ENCODE data around the gene TXN2. TPM values are rescaled to one million over a fixed set of nuclear protein-coding genes. Genes with fewer than 3 reads are reported as not detected.

The TXN2 gene
- total RNA-seq, 1 donor from 2014 or later: 30.3 TPM

DNA sequence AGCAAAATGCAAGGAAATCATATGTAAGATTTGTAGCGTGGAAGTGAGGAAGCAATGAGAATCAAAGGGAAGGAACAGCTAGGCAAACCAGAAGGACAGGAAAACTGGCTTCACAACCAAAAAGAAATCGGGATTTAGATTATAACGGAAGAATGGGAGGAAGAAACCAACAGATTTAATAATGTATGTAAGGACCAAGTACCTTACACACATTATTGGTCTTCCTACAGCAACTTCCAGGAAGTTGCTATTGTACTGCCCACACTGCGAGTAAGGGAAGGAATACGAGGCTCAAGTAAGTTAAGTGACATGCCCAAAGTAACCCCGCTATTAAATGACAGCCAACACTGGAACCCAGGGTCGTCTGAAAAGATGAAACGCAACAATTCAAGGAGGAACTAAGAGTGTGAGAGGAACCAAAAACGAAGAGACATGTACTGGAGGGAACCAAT, 473 bp downstream of the TXN2 start:
- no peak for DNase-seq

DNA sequence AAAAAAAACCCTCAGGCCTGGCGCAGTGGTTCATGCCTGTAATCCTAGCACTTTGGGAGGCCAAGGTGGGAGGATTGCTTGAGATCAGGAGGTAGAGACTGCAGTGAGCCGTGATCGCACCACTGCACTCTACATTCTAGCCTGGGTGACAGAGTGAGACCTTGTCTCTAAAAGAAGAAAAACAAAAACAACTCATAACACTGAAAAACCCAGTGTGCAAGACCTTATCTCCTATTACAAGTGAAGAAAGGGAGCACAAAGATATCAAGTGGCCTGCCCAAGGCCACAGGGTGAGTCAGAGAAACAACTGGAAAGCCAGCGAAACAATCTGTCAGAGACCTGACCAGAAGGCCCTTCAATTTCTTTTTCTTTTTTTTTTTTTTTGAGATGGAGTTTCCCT, 2.5 kb downstream of the TXN2 start:
- no peak for DNase-seq

GRCh38 chr22:36475341-36475740, 6.1 kb downstream of the TXN2 start:
- no peak for DNase-seq

DNA sequence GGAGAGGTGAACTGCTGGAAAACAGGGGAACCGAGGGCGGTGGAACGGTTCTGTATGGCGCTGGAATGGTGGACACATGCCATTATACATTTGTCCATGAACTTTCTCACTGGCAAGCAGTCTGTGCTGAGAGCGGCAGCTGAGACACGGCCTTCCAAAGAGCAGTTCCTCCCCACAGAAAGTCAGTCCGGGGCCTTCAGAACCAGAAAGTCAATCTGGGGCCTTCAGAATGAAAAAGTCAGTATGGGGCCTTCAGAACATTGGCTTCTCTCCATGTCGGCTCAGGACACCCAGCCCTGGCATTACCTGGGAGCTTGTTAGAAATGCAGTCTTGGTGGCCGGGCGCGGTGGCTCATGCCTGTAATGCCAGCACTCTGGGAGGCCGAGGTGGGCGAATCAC, 8.8 kb downstream of the TXN2 start:
- no peak for DNase-seq

DNA sequence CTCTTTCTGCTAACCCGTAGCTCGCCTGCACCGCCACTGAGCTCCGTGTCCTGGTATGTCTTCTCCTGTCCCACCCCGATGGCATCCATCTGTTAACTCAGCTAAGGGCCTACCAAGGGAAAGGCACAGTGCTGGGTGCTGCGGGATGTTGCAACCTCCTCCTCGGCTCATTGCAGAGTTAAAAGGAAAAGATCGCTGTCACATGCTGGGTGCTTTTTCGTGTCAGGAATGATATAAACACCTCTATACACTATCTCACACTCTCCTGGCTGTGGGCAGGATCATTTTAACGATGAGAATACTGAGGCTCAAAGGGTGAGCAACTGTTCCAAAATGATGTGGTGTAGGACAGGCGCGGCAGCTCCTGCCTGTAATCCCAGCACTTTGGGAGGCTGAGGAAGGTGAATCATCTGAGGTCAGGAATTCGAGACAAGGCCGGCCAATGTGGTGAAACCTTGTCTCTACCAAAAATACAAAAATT, 10.1 kb downstream of the TXN2 start:
- DNase-seq: no peak

- peak; percentile 68 for DNase-seq
Observed at GRCh38 chr22:36470994-36471331, 10.5 kb downstream of the TXN2 start.

GRCh38 chr22:36470162-36470993, 11.1 kb downstream of the TXN2 start:
- peak; percentile 93 for DNase-seq

- DNase-seq: no peak
Observed at GRCh38 chr22:36469094-36469710, 12.2 kb downstream of the TXN2 start.

GRCh38 chr22:36467946-36468345, 13.5 kb downstream of the TXN2 start:
- DNase-seq: peak; percentile 84

- no peak for DNase-seq
Observed at GRCh38 chr22:36467042-36467810, 14.2 kb downstream of the TXN2 start.

GRCh38 chr22:36466258-36466657, 15.2 kb downstream of the TXN2 start:
- DNase-seq: no peak

DNA sequence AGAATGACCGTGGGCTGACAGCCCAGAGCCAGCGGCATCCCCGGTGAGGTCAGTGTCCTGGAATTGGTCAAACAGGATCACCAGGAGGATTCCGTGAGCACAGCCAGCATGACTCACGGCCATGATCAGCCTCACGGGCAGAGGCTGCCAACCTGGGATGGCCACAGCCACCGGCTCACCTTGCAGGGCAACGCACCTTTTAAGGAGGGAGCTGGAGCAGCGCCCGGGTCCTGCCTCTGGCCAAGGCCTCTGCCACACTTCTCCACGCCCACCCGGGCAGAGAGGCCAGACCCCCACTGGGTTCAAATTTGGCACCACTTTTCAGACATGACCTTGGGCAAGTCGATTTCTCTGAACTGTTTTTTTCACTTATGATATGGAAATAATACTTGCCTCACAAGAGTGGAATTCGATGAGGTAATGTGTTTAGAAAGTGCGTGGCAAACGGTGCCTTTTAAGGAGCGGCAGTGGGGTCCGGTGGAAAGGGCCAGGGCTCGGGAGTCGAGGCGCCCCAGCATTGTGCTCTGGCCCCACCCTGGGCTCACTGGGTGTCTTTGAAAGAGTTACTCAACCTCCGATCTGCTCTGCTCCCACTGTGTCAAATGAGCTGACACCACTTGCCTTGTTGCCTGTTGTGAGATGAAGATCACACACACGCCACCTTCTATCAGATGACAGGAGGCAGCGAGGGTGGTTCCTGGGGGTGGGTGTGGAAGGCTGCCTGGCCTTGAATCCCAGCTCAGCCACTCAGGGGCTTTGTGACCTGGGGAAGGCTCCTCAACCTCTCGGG, 16.0 kb downstream of the TXN2 start:
- DNase-seq: peak; percentile 96

DNA sequence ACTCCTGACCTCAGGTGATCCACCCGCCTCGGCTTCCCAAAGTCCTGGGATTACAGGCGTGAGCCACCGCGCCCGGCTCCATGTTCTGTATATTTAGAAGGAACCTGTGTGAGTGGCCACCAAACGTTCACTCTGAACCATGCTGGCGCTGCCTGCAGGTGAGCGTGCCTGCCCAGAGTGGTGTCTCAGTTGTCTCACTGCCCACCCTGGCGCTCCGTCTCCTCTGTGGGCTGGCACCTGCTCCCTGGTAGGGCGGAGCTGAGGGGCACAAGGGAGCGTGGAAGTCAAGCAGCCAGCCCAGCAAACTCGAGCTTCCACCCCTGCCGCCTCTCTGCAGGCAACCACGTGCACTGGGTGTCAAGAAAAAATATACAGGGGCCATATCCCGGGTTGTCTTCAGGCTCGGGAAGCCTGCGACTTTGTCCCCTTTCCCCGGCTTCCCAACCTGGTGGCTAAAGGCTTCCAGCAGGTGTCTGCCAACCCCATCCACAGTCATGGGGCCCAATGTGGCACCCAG, 16.7 kb downstream of the TXN2 start:
- DNase-seq: no peak

- DNase-seq: peak; percentile 95
Observed at GRCh38 chr22:36463783-36464184, 17.7 kb downstream of the TXN2 start.

GRCh38 chr22:36461665-36462649, 19.5 kb downstream of the TXN2 start:
- DNase-seq: peak; percentile 86

- no peak for DNase-seq
Observed at GRCh38 chr22:36460202-36460601, 21.2 kb downstream of the TXN2 start.

DNA sequence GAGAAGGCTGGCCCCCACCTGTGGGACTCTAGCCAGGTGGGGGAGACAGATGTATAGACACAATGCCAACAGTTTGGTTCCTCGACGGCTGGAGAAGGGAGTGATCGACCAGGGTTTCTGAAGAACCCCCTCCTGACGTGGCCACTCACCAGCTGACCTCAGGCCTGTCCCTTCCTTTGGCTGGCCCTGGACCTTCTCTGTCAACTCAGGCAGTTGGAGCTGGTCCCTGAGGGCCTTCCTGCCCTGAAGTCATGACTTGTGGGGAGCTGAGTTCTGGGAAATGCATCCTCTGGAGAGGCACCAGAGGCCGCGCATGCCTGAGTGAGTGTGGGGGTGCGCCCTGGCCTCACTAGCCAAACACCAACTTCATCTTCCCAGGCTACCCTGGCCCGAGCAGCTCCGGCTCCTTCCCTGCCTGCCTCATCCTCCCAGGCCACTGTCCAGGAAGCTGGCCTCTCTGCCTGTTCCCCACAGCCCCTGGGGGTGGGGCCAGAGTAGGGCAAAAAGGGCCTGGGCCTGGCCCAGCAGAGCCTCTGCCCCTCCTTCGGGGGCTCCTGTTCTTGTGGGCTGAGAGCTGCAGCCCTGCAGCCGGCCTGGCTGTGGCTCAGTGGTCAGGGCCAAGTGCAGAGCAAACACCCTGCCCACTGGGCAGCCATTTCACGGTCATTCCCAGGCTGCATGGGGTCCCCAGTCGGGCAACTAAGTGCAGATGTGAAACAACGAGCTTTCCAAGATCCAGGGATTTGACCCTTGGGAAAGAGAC, 23.6 kb downstream of the TXN2 start:
- DNase-seq: no peak

GRCh38 chr22:36456464-36456845, 25.0 kb downstream of the TXN2 start:
- DNase-seq: no peak

DNA sequence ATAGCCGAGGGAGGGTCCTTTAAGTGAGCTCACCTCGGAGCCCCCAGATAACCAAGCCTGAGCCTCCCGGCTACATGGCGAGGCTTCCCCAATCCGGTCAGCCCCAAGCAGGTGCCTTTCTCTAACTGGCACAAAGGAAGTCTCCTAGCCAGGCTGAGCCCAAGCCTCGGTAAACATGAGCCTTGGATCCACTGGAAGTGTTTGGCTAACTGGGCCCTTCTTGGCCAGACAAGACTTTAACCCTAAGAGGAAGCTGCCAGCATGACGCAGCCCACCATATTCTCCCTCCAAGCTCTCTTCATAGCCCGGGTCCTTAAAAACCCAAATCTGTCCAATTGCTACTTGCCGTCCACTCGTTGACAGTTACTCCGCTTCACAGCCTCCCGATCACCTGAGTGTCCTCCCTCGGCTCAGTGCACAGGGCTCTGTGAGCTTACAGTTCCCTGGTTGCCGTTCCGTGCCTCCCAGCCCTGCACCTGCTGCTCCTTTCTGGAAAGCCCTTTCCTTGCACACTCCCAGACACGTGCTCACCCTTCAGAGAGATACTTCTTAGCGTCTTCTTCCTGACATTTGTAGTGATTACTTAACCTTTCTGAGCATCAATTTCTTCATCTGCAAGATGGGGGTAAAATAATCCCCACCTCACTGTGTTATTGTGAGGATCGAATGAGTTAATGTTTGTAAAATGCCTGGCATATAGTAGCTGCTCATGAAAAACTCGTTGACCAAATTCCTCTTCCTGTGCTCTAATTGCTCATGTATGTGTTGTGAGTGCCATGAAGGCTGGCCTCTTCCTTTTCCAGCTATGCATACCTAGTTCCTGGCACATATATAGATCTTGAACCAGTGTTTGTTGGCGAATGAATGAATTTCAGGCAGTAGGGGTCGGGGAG, 25.6 kb downstream of the TXN2 start:
- DNase-seq: no peak

Measured in dermis blood vessel endothelial cell (primary cell).